GM12878 (cell line): ENCODE measurements around the gene NUMB.

ENCODE experiments used
- GABPA ChIP-seq: IDR thresholded peaks from 2 replicates; pipeline ENCODE4 v1.6.1; 2014; ENCODE audit warnings: antibody characterized with exemption, low read depth, mild to moderate bottlenecking, inconsistent platforms
- REST ChIP-seq: IDR thresholded peaks from 2 replicates; pipeline ENCODE4 v1.6.1; 2012; ENCODE audit warnings: mild to moderate bottlenecking, low read depth, low read length
- TAF1 ChIP-seq: IDR thresholded peaks from 2 replicates; pipeline ENCODE4 v1.6.1; 2011; ENCODE audit warnings: mild to moderate bottlenecking, low read depth, low read length, borderline replicate concordance
- ZNF217 ChIP-seq: fragments of 450-650 bp; IDR thresholded peaks from 2 replicates; pipeline ENCODE4 v1.6.1; 2017; ENCODE audit warnings: antibody characterized with exemption, mild to moderate bottlenecking

- TF ChIP-seq ZNF217 (no peak), GABPA (no peak), REST (no peak), TAF1 (no peak)
Observed at GRCh38 chr14:73267474-73267873, 190.9 kb downstream of the NUMB start.
